Stromal cell of bone marrow (primary cell): ENCODE data around the gene FLT3.
"Not testable (repeated sequence)": the region's sequence is repeated elsewhere in the genome, so short reads cannot be mapped to it uniquely, and the experiment has no call there.

ENCODE experiments used
- DNase-seq: peaks from one replicate; pipeline ENCODE4 v3.0.0-alpha.2; 2012; ENCODE audit warnings: low read depth

The FLT3 gene

GRCh38 chr13:27971776-27972477, 128.4 kb downstream of the FLT3 start:
- no peak for DNase-seq

- no peak for DNase-seq
These were observed 129.1 kb downstream of the FLT3 start for GRCh38 chr13:27971236-27971645.

GRCh38 chr13:27970382-27971235, 129.8 kb downstream of the FLT3 start:
- no peak for DNase-seq

GRCh38 chr13:27969866-27970229, 130.5 kb downstream of the FLT3 start:
- DNase-seq = no peak

- no peak for DNase-seq
These were observed 131.1 kb downstream of the FLT3 start, which contains the start of gene CDX2 for GRCh38 chr13:27969082-27969865. Gene CDX2, minus strand, starts transcription at chr13:27969315. Its CDS starts 309 bp downstream, at chr13:27969006.

- no peak for DNase-seq
These were observed 131.9 kb downstream of the FLT3 start for GRCh38 chr13:27968316-27969081.

GRCh38 chr13:27967736-27968315, 132.6 kb downstream of the FLT3 start:
- DNase-seq = no peak

- no peak for DNase-seq
These were observed 133.1 kb downstream of the FLT3 start for GRCh38 chr13:27967203-27967735.

GRCh38 chr13:27966641-27967202, 133.7 kb downstream of the FLT3 start:
- DNase-seq = no peak

GRCh38 chr13:27965740-27966640, 134.4 kb downstream of the FLT3 start:
- no peak for DNase-seq

- no peak for DNase-seq
These were observed 135.0 kb downstream of the FLT3 start for GRCh38 chr13:27965343-27965739.

- no peak for DNase-seq
These were observed 135.5 kb downstream of the FLT3 start for GRCh38 chr13:27964741-27965323.

GRCh38 chr13:27964206-27964605, 136.2 kb downstream of the FLT3 start:
- DNase-seq = not testable (repeated sequence)

- DNase-seq = no peak
These were observed 136.9 kb downstream of the FLT3 start for GRCh38 chr13:27963491-27963890.

GRCh38 chr13:27962982-27963381, 137.4 kb downstream of the FLT3 start:
- DNase-seq = no peak

GRCh38 chr13:27962128-27962841, 138.1 kb downstream of the FLT3 start:
- DNase-seq = no peak

- no peak for DNase-seq
These were observed 138.9 kb downstream of the FLT3 start for GRCh38 chr13:27961227-27962085.
